Measurements from ENCODE around the gene MACROD2. TPM values are rescaled to one million over a fixed set of nuclear protein-coding genes. Genes with fewer than 3 reads are reported as not detected.

Gene MACROD2
- total RNA-seq, 1 experiment from 2014 or later: 1.6 TPM

GRCh38 chr20:15232243-15232642 is 1236.9 kb downstream of the MACROD2 start:
- no peak overlapping the region for H3K27ac ChIP-seq (ENCODE audit: insufficient read length, low read depth, low read length)
- no peaks in the 10 kb centered on the region for H4K20me1 ChIP-seq (ENCODE audit: control insufficient read depth, insufficient read depth, insufficient read length)
- H3K4me2 ChIP-seq (ENCODE audit: insufficient read depth, insufficient read length, low read length): no peak overlapping the region
- WGBS (ENCODE audit: extremely low coverage, insufficient read length, low lambda C conversion rate): no CpG with 5 or more reads among the region's 1 CpG
- no peak overlapping the region for H4K5ac ChIP-seq (ENCODE audit: insufficient read length, low read depth, low read length)
- no peak overlapping the region for H3K56ac ChIP-seq (ENCODE audit: insufficient read length, low read depth, low read length)
- H2AFZ ChIP-seq (ENCODE audit: low read length): no peak overlapping the region
- H3K18ac ChIP-seq (ENCODE audit: insufficient read length, low read depth, low read length): no peak overlapping the region
- no peak overlapping the region for H2BK12ac ChIP-seq (ENCODE audit: insufficient read length, low read depth, low read length)
- H4K8ac ChIP-seq (replicated peaks; ENCODE audit: insufficient read length, low read depth, low read length): no peak overlapping the region
- no peak overlapping the region for H3K9ac ChIP-seq (ENCODE audit: extremely low read depth, insufficient read length, low read length)
- H4K91ac ChIP-seq (ENCODE audit: insufficient read length, low read depth, low read length): no peak overlapping the region
- no peaks in the 10 kb centered on the region for H3K79me1 ChIP-seq (ENCODE audit: insufficient read depth, low read depth, low read length, poor library complexity, severe bottlenecking)
- no peak overlapping the region for H2BK15ac ChIP-seq (ENCODE audit: low read depth, low read length)
- no peak overlapping the region for H2BK5ac ChIP-seq (ENCODE audit: insufficient read length, low read length)
- H3T11ph ChIP-seq (ENCODE audit: low read length): no peak overlapping the region
- Mint-ChIP-seq H3K27me3 (ENCODE audit: low read depth) (no peaks in the 10 kb centered on the region), H3K9me3 (peaks cover 6 to 7% of the 10 kb centered on the region in 2 experiments; a peak in 4 of 5 replicates), H3K4me3 (no peak overlapping the region), H3K4me1 (peaks cover 0 to 2% of the 10 kb centered on the region in 2 experiments; a peak in 1 of 4 replicates), H3K36me3 (ENCODE audit: insufficient read depth in 1 of 3, low read depth in 3 of 3) (peaks cover 0 to 8% (median 0%) of the 10 kb centered on the region in 3 experiments; a peak in 2 of 7 replicates), H3K27ac (no peak overlapping the region)
- no peak overlapping the region for H3K23ac ChIP-seq (ENCODE audit: insufficient read length, low read depth, low read length)
- no peaks in the 10 kb centered on the region for H3K23me2 ChIP-seq (ENCODE audit: insufficient read length, low read depth, low read length, poor library complexity, severe bottlenecking)
- no peak overlapping the region for H2BK120ac ChIP-seq (ENCODE audit: low read depth, low read length, poor library complexity, severe bottlenecking)
- H2AK5ac ChIP-seq (ENCODE audit: insufficient read length, low read length): no peak overlapping the region
- no peaks in the 10 kb centered on the region for H3K9me3 ChIP-seq (ENCODE audit: control insufficient read depth, low read depth, low read length)
- H3K79me2 ChIP-seq (ENCODE audit: insufficient read depth, low read length): no peaks in the 10 kb centered on the region
- DNase-seq: no peak
- H2BK20ac ChIP-seq (ENCODE audit: low read depth, low read length, poor library complexity, severe bottlenecking): no peak overlapping the region
- no peak overlapping the region for H3K14ac ChIP-seq (ENCODE audit: insufficient read depth, low read length)
- no peak for TF ChIP-seq CTCF (conservative IDR thresholded peaks at IDR 0.05)
- H3K4ac ChIP-seq (ENCODE audit: low read depth, low read length): no peak overlapping the region
- no peaks in the 10 kb centered on the region for H3K27me3 ChIP-seq (ENCODE audit: insufficient read depth, low read length)
- no peaks in the 10 kb centered on the region for H3K4me1 ChIP-seq (ENCODE audit: insufficient read depth, low read length)

Data from H9 (cell line).